Activated CD8-positive, alpha-beta T cell treated with anti-CD3 and anti-CD28 coated beads, Interleukin-2, amount 10 ng/mL, durations not matched to agents 7 days and 5 days (primary cell): ENCODE data around the gene ASB13. TPM values are rescaled to one million over a fixed set of nuclear protein-coding genes. Genes with fewer than 3 reads are reported as not detected.

Experiments used
- ATAC-seq: fragments of 150-1000 bp; cut with Tn5 transposase; one replicate; pipeline ENCODE4 v1.10.0; 2021; ENCODE audit warnings: moderate library complexity
- CTCF ChIA-PET: fragments of 350-600 bp; sonication (Branson Sonifier 250); formaldehyde crosslinking; loops from one replicate; lab custom pipeline; 2021; ENCODE audit warnings: antibody characterized with exemption; lab: Charles Lee
- POLR2A ChIA-PET: fragments of 350-600 bp; sonication (Branson Sonifier 250); formaldehyde crosslinking; loops from one replicate; lab custom pipeline; 2021; ENCODE audit warnings: antibody characterized with exemption; lab: Charles Lee
- DNase-seq: peaks from one replicate; pipeline ENCODE4 v3.0.0-alpha.2; 2020
- H3K27ac Mint-ChIP-seq: one replicate; pipeline ENCODE4 v1.8.0; 2021; ENCODE audit warnings: mild to moderate bottlenecking, mixed read lengths
- H3K27me3 Mint-ChIP-seq: one replicate; pipeline ENCODE4 v1.8.0; 2021; ENCODE audit warnings: low read depth, mixed read lengths
- H3K36me3 Mint-ChIP-seq: one replicate; pipeline ENCODE4 v1.8.0; 2021; ENCODE audit warnings: low read depth, mixed read lengths
- H3K4me1 Mint-ChIP-seq: one replicate; pipeline ENCODE4 v1.8.0; 2021; ENCODE audit warnings: low read depth, mixed read lengths
- H3K4me3 Mint-ChIP-seq: one replicate; pipeline ENCODE4 v1.8.0; 2021; ENCODE audit warnings: mild to moderate bottlenecking, mixed read lengths
- H3K9me3 Mint-ChIP-seq: one replicate; pipeline ENCODE4 v1.8.0; 2022; ENCODE audit warnings: mixed read lengths; ENCODE audit not compliant: insufficient read depth
- total RNA-seq, 2 experiments: library from RNA; stranded (reverse); gene quantifications; one replicate each; pipeline ENCODE4 v1.2.3, GENCODE V29; 2021

The ASB13 gene
- total RNA-seq, 2 experiments from 2014 or later, result 4.4 to 5.6 TPM

DNA sequence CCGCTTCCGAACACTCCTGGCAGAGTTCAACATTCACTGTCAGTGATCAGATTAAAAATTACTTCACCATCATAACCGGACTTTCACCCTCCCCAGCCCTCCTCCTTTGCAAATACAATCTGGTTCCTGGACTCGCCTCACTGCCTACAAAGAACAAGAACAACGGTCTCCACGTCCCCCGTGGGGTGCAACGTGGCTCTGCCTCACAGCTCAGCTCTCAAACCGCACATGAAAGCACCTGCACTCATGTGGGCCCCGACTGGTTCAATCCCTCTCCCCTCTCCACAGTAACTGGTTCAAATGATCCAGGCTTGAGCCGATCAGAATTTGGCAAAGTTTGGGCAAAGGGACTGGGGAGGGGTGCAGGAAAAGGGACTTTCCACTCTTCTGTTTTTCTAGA lies 21.0 kb downstream of the ASB13 start:
- Mint-ChIP-seq H3K4me1 (no peaks in the 10 kb centered on the region), H3K27me3 (no peaks in the 10 kb centered on the region), H3K4me3 (no peak overlapping the region), H3K36me3 (peaks cover 2% of the 10 kb centered on the region), H3K27ac (no peak overlapping the region), H3K9me3 (no peaks in the 10 kb centered on the region)
- ChIA-PET CTCF (no interaction called here), POLR2A (no interaction called here)
- DNase-seq (no peak), ATAC-seq (no peak)

DNA sequence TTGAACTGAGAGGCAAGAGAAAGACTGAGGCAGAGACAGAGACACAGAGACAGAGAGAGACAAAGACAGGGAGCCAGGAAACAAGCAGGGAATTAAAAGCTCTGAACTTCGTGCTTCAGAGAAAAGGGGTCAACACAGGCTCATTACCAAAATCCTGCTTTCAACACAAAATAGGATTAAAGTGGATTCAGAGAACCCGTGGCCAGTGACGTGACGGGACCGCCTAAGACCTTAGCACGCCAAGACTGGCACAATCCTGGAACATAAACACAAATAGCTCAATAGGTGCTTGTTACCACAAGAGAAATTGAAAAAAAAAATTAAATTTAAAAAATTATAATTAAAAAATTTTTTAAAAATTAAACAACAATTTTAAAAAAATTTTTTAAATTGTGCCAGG lies 21.5 kb downstream of the ASB13 start:
- H3K27ac Mint-ChIP-seq, result no peak overlapping the region
- POLR2A ChIA-PET, result no interaction called here

DNA sequence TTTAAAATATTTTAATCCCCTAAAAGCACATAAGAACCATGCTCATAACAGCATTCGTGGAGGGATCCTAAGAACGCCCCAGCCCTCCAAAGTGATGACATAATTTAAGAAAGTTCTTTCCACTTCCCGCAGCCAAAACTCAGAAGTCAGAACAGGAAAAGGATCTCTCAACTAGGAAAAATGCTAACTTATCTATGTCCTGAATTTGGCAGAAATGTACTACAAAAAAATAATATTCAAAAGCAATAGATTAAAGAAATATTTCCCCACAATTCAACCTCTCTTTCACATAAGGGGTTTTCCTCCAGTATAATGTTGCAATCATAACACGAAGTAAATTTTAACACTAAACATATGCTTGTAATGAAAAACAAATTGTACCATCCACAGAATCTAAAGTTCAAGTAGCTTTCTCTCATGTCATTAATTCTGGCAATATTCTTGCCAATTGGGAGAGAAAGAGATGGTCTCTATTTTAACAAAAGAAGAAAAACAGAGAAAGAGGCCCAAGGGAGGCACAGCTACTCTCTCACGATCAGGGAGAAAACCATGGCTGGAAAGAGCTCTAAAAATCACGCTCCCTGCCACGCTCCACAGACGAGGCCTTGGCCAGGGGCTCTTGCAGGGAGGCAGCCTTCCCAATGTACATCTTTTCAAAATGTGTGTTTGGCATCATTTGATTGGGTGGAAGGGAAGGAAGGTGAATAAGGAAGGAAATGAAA lies 22.9 kb downstream of the ASB13 start:
- ChIA-PET CTCF (interaction anchor here (1.2 to 3.7 kb wide), 3 partner anchors 13 to 201 kb away, joined by 3 to 20 read pairs (median 4); no protein-coding TSS in a partner anchor), POLR2A (no interaction called here)
- Mint-ChIP-seq H3K4me3 (no peak overlapping the region), H3K9me3 (no peaks in the 10 kb centered on the region), H3K36me3 (peaks cover 2% of the 10 kb centered on the region), H3K27me3 (no peaks in the 10 kb centered on the region), H3K4me1 (no peaks in the 10 kb centered on the region), H3K27ac (no peak overlapping the region)
- ATAC-seq (no peak), DNase-seq (no peak)

More for the DNA sequence above, 21.5 kb downstream of the ASB13 start:
- Mint-ChIP-seq H3K9me3 (no peaks in the 10 kb centered on the region), H3K36me3 (peaks cover 2% of the 10 kb centered on the region), H3K4me3 (no peak overlapping the region), H3K4me1 (no peaks in the 10 kb centered on the region), H3K27me3 (no peaks in the 10 kb centered on the region)
- ATAC-seq (no peak), DNase-seq (no peak)
- CTCF ChIA-PET, result no interaction called here

DNA sequence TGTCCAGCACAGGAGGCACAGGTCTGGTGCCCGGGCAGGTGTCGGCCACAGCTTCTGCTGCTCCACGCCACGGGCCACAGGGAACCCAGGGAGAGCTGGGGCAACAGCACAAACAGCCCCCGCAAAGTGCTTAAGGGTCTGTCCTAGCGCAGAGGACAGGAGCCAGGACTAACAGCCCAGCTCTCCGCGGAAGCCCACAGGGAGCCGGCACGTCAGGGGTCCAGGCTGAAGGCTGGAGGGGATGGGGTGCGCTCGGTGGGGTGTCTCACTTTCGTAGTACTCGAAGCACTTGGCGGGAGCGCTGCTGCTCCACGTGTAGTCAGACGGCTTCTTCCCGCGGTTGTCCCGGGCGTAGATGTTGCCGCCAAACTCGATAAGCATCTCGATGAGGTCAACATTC lies 24.9 kb downstream of the ASB13 start:
- ChIA-PET CTCF (interaction anchor here (3.7 kb wide), 1 partner anchor 11 kb away, joined by 20 read pairs; no protein-coding TSS in a partner anchor), POLR2A (no interaction called here)
- Mint-ChIP-seq H3K4me1 (no peaks in the 10 kb centered on the region), H3K4me3 (no peak overlapping the region), H3K36me3 (no peaks in the 10 kb centered on the region), H3K9me3 (no peaks in the 10 kb centered on the region), H3K27me3 (peaks cover 2% of the 10 kb centered on the region), H3K27ac (no peak overlapping the region)
- ATAC-seq (no peak), DNase-seq (no peak)

DNA sequence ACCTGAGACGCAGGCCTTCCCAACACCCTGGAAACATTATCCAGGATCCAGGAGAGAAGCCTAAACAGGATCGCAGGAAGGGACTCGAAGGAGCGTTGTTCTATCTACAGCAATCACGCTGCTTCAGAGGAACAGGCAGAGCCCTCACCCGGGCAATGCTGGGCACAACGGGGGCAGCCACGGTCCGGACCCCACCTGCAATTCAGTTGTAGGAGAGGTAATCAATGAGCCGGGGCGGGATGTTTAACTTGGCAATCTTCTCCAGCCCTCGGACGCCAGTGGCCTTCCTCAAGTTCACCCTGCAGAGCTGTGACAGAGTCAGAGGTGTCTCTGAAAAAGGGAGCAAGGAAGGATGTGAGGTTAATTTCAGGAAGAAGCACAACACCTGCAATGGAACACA lies 25.9 kb downstream of the ASB13 start:
- ChIA-PET POLR2A (no interaction called here), CTCF (interaction anchor here (3.7 kb wide), 1 partner anchor 10 kb away, joined by 20 read pairs; no protein-coding TSS in a partner anchor)
- no peaks in the 10 kb centered on the region for H3K9me3 Mint-ChIP-seq
- no peak overlapping the region for H3K4me3 Mint-ChIP-seq
- no peaks in the 10 kb centered on the region for H3K4me1 Mint-ChIP-seq
- DNase-seq, result no peak
- ATAC-seq, result no peak
- no peaks in the 10 kb centered on the region for H3K36me3 Mint-ChIP-seq
- no peak overlapping the region for H3K27ac Mint-ChIP-seq
- H3K27me3 Mint-ChIP-seq, result peaks cover 2% of the 10 kb centered on the region

DNA sequence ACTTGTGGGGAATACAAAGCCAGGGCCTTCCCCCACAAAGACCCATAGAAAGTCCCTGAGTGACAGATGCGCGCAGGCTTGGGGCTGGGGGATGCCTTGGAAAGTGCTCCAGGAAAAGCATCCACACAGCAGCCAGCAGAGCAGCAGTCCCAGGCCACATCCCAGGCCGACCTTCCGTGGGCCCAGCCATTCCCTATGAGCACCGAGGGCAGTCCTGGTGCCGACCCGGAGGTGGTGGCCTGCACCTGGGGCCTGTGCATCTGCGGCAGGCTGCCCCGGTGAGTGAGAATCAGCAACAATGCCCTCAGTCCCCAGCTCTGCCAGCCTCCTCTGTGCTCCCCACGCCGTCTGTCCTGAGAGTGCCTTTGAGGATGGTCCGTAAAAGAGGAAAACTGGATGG lies 26.4 kb downstream of the ASB13 start:
- Mint-ChIP-seq H3K4me3 (no peak overlapping the region), H3K36me3 (no peaks in the 10 kb centered on the region), H3K9me3 (no peaks in the 10 kb centered on the region), H3K27me3 (peaks cover 2% of the 10 kb centered on the region), H3K27ac (no peak overlapping the region), H3K4me1 (no peaks in the 10 kb centered on the region)
- ChIA-PET POLR2A (no interaction called here), CTCF (no interaction called here)
- DNase-seq, result no peak
- no peak for ATAC-seq

DNA sequence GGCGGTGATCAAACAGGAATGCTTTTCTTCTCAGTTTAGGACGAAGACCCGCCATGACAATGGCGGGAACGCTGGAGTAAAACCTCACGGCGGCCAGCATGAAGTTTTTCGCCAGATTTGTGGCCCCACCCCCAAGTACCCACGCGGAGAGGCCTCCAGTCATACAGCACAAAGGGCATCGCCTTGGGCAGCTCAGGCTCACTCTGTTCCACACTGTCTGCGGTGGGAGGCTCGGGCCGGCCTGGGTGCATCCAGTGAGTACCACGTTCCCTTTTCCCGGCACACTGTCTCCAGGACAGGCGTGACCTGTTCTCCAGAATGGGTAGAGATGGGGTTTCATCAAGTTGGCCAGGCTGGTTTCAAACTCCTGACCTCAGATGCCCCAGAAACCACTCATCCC lies 27.3 kb downstream of the ASB13 start:
- no peak for ATAC-seq
- CTCF ChIA-PET, result no interaction called here
- DNase-seq, result no peak
- Mint-ChIP-seq H3K4me1 (no peaks in the 10 kb centered on the region), H3K4me3 (no peak overlapping the region), H3K36me3 (no peaks in the 10 kb centered on the region), H3K27me3 (peaks cover 8% of the 10 kb centered on the region), H3K9me3 (no peaks in the 10 kb centered on the region), H3K27ac (no peak overlapping the region)
- POLR2A ChIA-PET, result no interaction called here

DNA sequence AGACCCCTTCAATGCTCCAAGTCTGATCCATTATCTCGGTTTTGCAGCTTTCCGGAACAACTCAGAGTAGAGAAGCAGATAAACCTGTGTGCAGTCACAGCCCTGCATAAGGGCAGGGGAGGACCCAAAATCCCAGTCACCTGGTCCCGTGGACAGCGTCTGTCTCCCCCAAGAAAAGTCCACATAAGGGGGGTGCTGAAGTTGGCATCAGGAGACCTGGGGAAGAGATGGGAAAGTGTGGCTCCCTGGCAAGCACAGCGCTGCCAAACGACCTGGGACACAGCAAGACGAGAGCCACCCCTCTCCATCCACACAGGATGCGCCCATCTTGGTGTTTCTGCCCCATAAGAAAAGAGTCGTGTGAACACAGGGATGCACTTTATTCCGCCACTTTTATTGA lies 27.9 kb downstream of the ASB13 start:
- Mint-ChIP-seq H3K4me3 (no peak overlapping the region), H3K27ac (no peak overlapping the region), H3K4me1 (no peaks in the 10 kb centered on the region), H3K9me3 (no peaks in the 10 kb centered on the region), H3K36me3 (no peaks in the 10 kb centered on the region), H3K27me3 (peaks cover 8% of the 10 kb centered on the region)
- DNase-seq, result no peak
- CTCF ChIA-PET, result no interaction called here
- POLR2A ChIA-PET, result no interaction called here
- ATAC-seq, result no peak

DNA sequence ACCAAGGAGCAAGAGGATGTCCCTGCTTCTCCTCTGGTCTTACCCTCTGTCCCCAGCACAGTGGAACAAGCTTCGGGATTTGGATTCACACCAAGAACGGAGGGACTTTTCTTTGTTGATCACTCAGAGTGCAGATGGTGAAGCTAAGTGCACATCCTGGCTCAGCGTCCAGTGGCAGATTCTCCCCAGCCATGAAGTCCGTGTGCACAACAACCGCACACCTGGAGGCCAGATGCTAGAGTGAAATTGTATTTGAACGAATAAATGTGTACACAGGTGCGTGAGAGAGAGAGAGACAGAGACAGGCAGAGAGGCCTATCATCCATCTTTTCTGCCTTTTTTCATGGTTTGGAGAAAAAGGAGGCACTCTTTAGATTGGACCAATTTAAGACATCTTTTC lies 31.5 kb downstream of the ASB13 start:
- CTCF ChIA-PET, result interaction anchor here (1.2 to 2.5 kb wide), 2 partner anchors 12 to 239 kb away, joined by 3 to 11 read pairs; no protein-coding TSS in a partner anchor
- Mint-ChIP-seq H3K9me3 (no peaks in the 10 kb centered on the region), H3K27ac (no peak overlapping the region)

DNA sequence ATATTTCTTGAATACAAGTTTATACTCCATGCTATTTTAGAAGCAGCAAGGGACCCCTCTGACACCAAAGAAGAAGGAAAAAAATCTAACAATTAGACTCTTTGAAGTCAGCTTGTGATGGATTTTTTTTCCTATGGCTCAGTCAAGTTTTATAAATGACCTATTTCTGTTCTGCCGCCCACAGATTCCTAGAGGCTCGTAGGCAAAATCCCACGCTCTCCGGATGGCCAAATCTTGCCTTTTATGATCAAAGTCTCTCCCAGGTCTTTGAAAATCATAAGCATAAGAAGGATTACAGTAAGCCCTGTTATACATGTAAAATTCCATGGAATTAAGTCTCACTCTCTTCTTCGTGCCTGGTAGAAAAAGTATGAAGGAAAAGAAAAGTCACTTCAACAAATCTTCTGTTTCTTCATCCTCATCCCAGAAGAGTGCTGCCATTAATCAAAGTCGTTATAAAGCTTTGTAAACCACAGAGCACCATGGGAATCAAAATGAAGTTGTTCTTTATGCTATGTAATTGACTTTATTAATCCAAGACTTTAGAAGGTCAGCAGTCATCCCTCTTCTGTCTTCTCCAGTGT lies 33.1 kb downstream of the ASB13 start:
- Mint-ChIP-seq H3K9me3 (no peaks in the 10 kb centered on the region), H3K36me3 (no peaks in the 10 kb centered on the region), H3K27ac (no peak overlapping the region), H3K4me3 (no peak overlapping the region), H3K27me3 (peaks cover 12% of the 10 kb centered on the region), H3K4me1 (peaks cover 17% of the 10 kb centered on the region)
- ATAC-seq, result no peak
- CTCF ChIA-PET, result interaction anchor here (2.5 kb wide), 1 partner anchor 10 kb away, joined by 11 read pairs; no protein-coding TSS in a partner anchor
- no peak for DNase-seq
- POLR2A ChIA-PET, result no interaction called here

More for the DNA sequence above, 31.5 kb downstream of the ASB13 start:
- no peaks in the 10 kb centered on the region for H3K36me3 Mint-ChIP-seq
- no peak for DNase-seq
- H3K27me3 Mint-ChIP-seq, result peaks cover 8% of the 10 kb centered on the region
- POLR2A ChIA-PET, result no interaction called here
- H3K4me3 Mint-ChIP-seq, result no peak overlapping the region
- ATAC-seq, result no peak
- H3K4me1 Mint-ChIP-seq, result peaks cover 3% of the 10 kb centered on the region

DNA sequence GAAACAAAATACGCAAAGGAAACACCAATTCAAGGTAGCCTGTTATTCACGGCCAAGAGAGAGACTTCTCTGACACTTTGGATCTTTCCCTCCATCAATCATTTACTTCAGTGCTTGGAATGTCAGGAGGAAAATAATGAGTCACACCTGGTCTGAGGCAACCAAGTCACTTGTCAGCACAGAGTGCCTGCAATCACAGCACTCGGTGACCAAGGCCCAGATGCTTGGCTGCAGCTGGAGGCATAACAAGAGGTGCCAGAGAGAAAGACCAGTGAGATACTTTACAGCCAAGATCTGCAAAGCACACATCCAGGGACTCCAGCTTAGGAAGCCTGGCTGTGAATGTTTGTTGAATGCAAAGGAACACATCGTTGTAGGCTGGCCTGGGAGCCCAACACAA lies 33.9 kb downstream of the ASB13 start:
- ATAC-seq (no peak), DNase-seq (no peak)
- CTCF ChIA-PET, result interaction anchor here (2.5 kb wide), 1 partner anchor 9 kb away, joined by 11 read pairs; no protein-coding TSS in a partner anchor
- no peak overlapping the region for H3K27ac Mint-ChIP-seq
- POLR2A ChIA-PET, result no interaction called here
- H3K4me3 Mint-ChIP-seq, result no peak overlapping the region
- H3K27me3 Mint-ChIP-seq, result peaks cover 12% of the 10 kb centered on the region
- no peaks in the 10 kb centered on the region for H3K9me3 Mint-ChIP-seq
- H3K36me3 Mint-ChIP-seq, result no peaks in the 10 kb centered on the region
- peaks cover 19% of the 10 kb centered on the region for H3K4me1 Mint-ChIP-seq

DNA sequence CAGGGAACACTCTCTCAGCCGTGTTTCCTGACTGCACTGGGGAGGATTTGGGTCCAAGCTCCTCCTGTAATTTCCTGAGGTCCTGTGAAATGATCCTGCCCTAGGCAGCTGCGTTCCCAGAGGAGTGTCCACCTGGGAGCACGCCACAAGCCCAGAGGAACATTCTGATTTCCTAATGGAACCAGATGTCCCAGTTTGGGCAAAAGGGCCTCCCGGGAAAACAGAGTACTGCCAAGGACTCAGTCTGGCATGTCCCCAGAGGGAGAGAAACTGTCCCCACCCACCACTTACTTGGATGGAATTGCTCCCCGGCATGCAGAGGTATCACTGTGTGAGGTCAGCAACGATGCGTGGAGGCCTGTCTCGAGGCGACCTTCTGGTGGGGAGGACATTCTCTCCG lies 34.5 kb downstream of the ASB13 start:
- H3K27ac Mint-ChIP-seq, result no peak overlapping the region
- H3K9me3 Mint-ChIP-seq, result no peaks in the 10 kb centered on the region
- ChIA-PET CTCF (interaction anchor here (2.9 kb wide), 1 partner anchor 10 kb away, joined by 20 read pairs; no protein-coding TSS in a partner anchor), POLR2A (no interaction called here)
- ATAC-seq (no peak), DNase-seq (no peak)
- no peak overlapping the region for H3K4me3 Mint-ChIP-seq
- peaks cover 19% of the 10 kb centered on the region for H3K4me1 Mint-ChIP-seq
- H3K36me3 Mint-ChIP-seq, result no peaks in the 10 kb centered on the region
- peaks cover 11% of the 10 kb centered on the region for H3K27me3 Mint-ChIP-seq
